Spleen (tissue), 11 donors: Measurements from ENCODE around the gene TOMM40L. TPM values are rescaled to one million over a fixed set of nuclear protein-coding genes. Genes with fewer than 3 reads are reported as not detected.

Experiments
- DNase-seq: peaks from one replicate; pipeline ENCODE4 v3.0.0-alpha.2; 2020
- H3K27ac ChIP-seq, 8 donors: fragments of 200-600 bp; sonication (generic) in 7 of 8; 1 replicate in 4 of 8; 2 replicates in 4 of 8; pipeline versions ENCODE4 v1.5.0 to v1.8.0; 2016 to 2021; ENCODE audit warnings: inconsistent platforms in 4 of 8, mild to moderate bottlenecking in 4 of 8, moderate library complexity in 1 of 8
- H3K27me3 ChIP-seq, 7 donors: fragments of 200-600 bp; sonication (generic) in 6 of 7; replicated peaks in 1 of 7; 1 replicate in 4 of 7; 2 replicates in 3 of 7; pipeline versions ENCODE4 v1.5.0 to v1.8.0; 2016 to 2021; ENCODE audit warnings: inconsistent platforms in 3 of 7, mild to moderate bottlenecking in 1 of 7
- H3K36me3 ChIP-seq, 6 donors: fragments of 200-600 bp; sonication (generic) in 5 of 6; 1 replicate in 4 of 6; 2 replicates in 2 of 6; pipeline versions ENCODE4 v1.5.0 to v1.8.0; 2016 to 2021; ENCODE audit warnings: inconsistent platforms in 2 of 6
- H3K4me1 ChIP-seq, 6 donors: fragments of 200-600 bp; sonication (generic) in 5 of 6; 1 replicate in 3 of 6; 2 replicates in 3 of 6; pipeline versions ENCODE4 v1.5.0 to v1.8.0; 2016 to 2021; ENCODE audit warnings: inconsistent platforms in 3 of 6
- H3K4me3 ChIP-seq, 8 donors: fragments of 200-600 bp; sonication (generic) in 7 of 8; 1 replicate in 4 of 8; 2 replicates in 4 of 8; pipeline versions ENCODE4 v1.5.0 to v1.8.0; 2016 to 2021; ENCODE audit warnings: inconsistent platforms in 4 of 8, mild to moderate bottlenecking in 4 of 8, moderate library complexity in 2 of 8
- H3K9me3 ChIP-seq, 8 donors: fragments of 200-600 bp; sonication (generic) in 7 of 8; 1 replicate in 4 of 8; 2 replicates in 4 of 8; pipeline versions ENCODE4 v1.5.0 to v1.8.0; 2016 to 2021; ENCODE audit warnings: inconsistent platforms in 4 of 8
- POLR2A ChIP-seq, 3 donors: fragments of 450-650 bp; IDR thresholded peaks; one replicate each; pipeline ENCODE4 v1.5.1; 2017; ENCODE audit warnings: antibody characterized with exemption in 3 of 3, mild to moderate bottlenecking in 1 of 3
- POLR2AphosphoS5 ChIP-seq, 3 donors: sonication (generic); formaldehyde crosslinking; IDR thresholded peaks; one replicate each; pipeline ENCODE4 v1.5.1; 2017; ENCODE audit warnings: antibody characterized with exemption in 3 of 3
- WGBS, 5 donors: extraction: QIAGEN DNeasy Blood & Tissue Kit in 3 of 5; methylation state at CpG; one replicate each; pipeline versions ENCODE4 v1.1.5 to v1.1.7; 2013 to 2018; 5-methylcytosine and 5-hydroxymethylcytosine counted together
- intact Hi-C: fragments of 100-400 bp; cut with DNase I; formaldehyde crosslinking; loops from one replicate; pipeline ENCODE4 v1.15.0; 2023; ENCODE audit warnings: low total_unique reads
- polyA plus RNA-seq, 3 donors: library from polyadenylated mRNA; stranded (reverse); fragments of 200-250 nt; gene quantifications; one replicate each; pipeline ENCODE4 v1.2.1, GENCODE V29; 2013
- total RNA-seq, 7 donors: library from RNA; depleted of rRNA in 3 of 7; stranded (reverse); fragments of >200 nt in 3 of 7; fragmentation: NEBNext Ultra II Directional in 4 of 7; extraction: Animal tissue kit (Norgen Biotek cat#: 25700) in 4 of 7; gene quantifications; one replicate each; pipeline versions ENCODE4 v1.1.0 to v1.2.1, GENCODE V29; 2016 to 2021
- TF ChIP-seq, protein P1 (sequence below), 11 experiments: fragments of 200-600 bp in 7 of 11; fragments of 450-650 bp in 4 of 11; sonication (generic) in 4 of 11; IDR thresholded peaks in 8 of 11; conservative IDR thresholded peaks in 3 of 11; 1 replicate in 7 of 11; 2 replicates in 4 of 11; pipeline versions ENCODE4 v1.4.0 to v1.8.0; 2016 to 2021; ENCODE audit warnings: antibody characterized with exemption in 11 of 11, inconsistent platforms in 4 of 11, mild to moderate bottlenecking in 1 of 11
- donor health status: healthy with polysubstance abuse.
- donor health status: DM: no; HTN: no; CAD: no; lungs with moderate emphysema.
- donor health status: DM: no; HTN: no; CAD: no.
- donor health status: Bipolar disorder and iron deficiency.
- donor health status: healthy.
- donor health status: DM: no; HTN: no; CAD: no.
- donor health status: DM: yes; HTN: yes; CAD: no.

Gene TOMM40L
- total and polyA plus RNA-seq, 10 donors: 6.2 to 15.3 (median 9.5) TPM

- Histone ChIP-seq H3K4me1 (peaks cover 0 to 65% (median 24%) of the 10 kb centered on the region in 6 donors), H3K36me3 (peaks cover 1 to 57% (median 30%) of the 10 kb centered on the region in 6 donors), H3K27ac (peak overlapping the region; percentile 36 to 95 (median 90)), H3K4me3 (peak overlapping the region in 7 of 8 donors; percentile 15 to 68 (median 39)), H3K9me3 (no peaks in the 10 kb centered on the region), H3K27me3 (peaks cover 0 to 11% (median 0%) of the 10 kb centered on the region in 7 donors)
- DNase-seq: peak; percentile 9
- TF ChIP-seq, protein P1, sequence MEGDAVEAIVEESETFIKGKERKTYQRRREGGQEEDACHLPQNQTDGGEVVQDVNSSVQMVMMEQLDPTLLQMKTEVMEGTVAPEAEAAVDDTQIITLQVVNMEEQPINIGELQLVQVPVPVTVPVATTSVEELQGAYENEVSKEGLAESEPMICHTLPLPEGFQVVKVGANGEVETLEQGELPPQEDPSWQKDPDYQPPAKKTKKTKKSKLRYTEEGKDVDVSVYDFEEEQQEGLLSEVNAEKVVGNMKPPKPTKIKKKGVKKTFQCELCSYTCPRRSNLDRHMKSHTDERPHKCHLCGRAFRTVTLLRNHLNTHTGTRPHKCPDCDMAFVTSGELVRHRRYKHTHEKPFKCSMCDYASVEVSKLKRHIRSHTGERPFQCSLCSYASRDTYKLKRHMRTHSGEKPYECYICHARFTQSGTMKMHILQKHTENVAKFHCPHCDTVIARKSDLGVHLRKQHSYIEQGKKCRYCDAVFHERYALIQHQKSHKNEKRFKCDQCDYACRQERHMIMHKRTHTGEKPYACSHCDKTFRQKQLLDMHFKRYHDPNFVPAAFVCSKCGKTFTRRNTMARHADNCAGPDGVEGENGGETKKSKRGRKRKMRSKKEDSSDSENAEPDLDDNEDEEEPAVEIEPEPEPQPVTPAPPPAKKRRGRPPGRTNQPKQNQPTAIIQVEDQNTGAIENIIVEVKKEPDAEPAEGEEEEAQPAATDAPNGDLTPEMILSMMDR (IDR thresholded peaks at IDR 0.05 in 8 of 11, conservative IDR thresholded peaks at IDR 0.05 in 3 of 11): no peak
- TF ChIP-seq POLR2A (IDR thresholded peaks at IDR 0.05) (no peak), POLR2AphosphoS5 (IDR thresholded peaks at IDR 0.05) (peak in 1 of 3 donors; percentile 84)
- WGBS, 5 donors: 23 to 60% (median 34%) methylated on average over 7 of the region's 7 CpGs
- intact Hi-C loops: no loop called here
These were observed 8.7 kb upstream of the TOMM40L start for GRCh38 chr1:161216945-161217712.

GRCh38 chr1:161217831-161218230, 8.0 kb upstream of the TOMM40L start:
- peaks cover 0 to 65% (median 24%) of the 10 kb centered on the region in 6 donors for H3K4me1 ChIP-seq
- H3K4me3 ChIP-seq: peak overlapping the region in 7 of 8 donors; percentile 13 to 68 (median 39)
- intact Hi-C loops: no loop called here
- no peaks in the 10 kb centered on the region for H3K9me3 ChIP-seq
- TF ChIP-seq POLR2AphosphoS5 (IDR thresholded peaks at IDR 0.05) (no peak), POLR2A (IDR thresholded peaks at IDR 0.05) (no peak)
- TF ChIP-seq, protein P1 (IDR thresholded peaks at IDR 0.05 in 8 of 11, conservative IDR thresholded peaks at IDR 0.05 in 3 of 11): no peak
- H3K27ac ChIP-seq: peak overlapping the region in 7 of 8 donors; percentile 87 to 95 (median 91)
- H3K36me3 ChIP-seq: peaks cover 0 to 50% (median 23%) of the 10 kb centered on the region in 6 donors
- 48 to 65% (median 56%) methylated on average over 6 of the region's 6 CpGs for WGBS, 5 donors
- peaks cover 0 to 11% (median 0%) of the 10 kb centered on the region in 7 donors for H3K27me3 ChIP-seq
- peak; percentile 63 for DNase-seq

DNA sequence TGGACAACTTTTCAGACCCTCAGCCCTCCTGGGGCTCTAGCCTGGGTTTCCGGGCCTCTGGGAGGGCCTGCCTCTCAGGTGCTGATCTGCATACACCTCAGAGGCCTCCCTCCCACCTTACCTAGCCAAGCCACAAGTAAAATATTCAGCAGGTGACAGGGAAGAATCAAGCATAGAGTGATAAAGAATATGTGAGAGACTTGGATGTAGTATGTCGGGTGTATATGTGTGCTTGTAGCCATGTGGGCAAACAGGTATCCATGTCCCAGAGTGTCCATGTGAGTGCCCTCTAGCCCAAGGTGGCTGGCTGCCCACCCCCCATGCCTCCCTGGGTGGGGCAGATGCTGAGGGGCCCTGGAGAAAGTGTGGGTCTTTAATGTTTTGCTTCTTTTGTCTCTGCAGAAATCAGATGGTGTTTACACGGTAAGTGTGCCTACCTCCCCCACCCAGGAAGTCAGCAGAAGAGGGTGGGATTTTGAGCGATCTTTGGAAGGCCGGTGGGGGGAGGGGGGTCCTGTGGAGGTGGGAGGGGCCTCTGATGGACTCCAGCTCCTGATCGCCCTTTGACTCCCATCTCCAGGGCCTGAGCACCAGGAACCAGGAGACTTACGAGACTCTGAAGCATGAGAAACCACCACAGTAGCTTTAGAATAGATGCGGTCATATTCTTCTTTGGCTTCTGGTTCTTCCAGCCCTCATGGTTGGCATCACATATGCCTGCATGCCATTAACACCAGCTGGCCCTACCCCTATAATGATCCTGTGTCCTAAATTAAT, 7.4 kb upstream of the TOMM40L start:
- peak; percentile 58 for DNase-seq
- Histone ChIP-seq H3K4me3 (peak overlapping the region in 3 of 8 donors; percentile 39 to 68 (median 51)), H3K4me1 (peaks cover 0 to 62% (median 24%) of the 10 kb centered on the region in 6 donors), H3K9me3 (no peaks in the 10 kb centered on the region), H3K36me3 (peaks cover 0 to 43% (median 16%) of the 10 kb centered on the region in 6 donors), H3K27me3 (peaks cover 0 to 15% (median 0%) of the 10 kb centered on the region in 7 donors), H3K27ac (peak overlapping the region in 7 of 8 donors; percentile 87 to 95 (median 91))
- intact Hi-C loops: no loop called here
- 62 to 79% (median 76%) methylated on average over 8 of the region's 8 CpGs for WGBS, 5 donors
- TF ChIP-seq POLR2A (IDR thresholded peaks at IDR 0.05): no peak
- no peak for TF ChIP-seq POLR2AphosphoS5 (IDR thresholded peaks at IDR 0.05)
- TF ChIP-seq, protein P1 (IDR thresholded peaks at IDR 0.05 in 8 of 11, conservative IDR thresholded peaks at IDR 0.05 in 3 of 11): no peak
